Activated CD8-positive, alpha-beta memory T cell treated with anti-CD3 and anti-CD28 coated beads, Interleukin-2, amount 50 U/mL, for 24 hours (primary cell): ENCODE results near the gene ZC3H13.

Experiments used
- DNase-seq: peaks from one replicate; pipeline ENCODE4 v3.0.0-alpha.2; 2020; ENCODE audit errors: extremely low read depth

ZC3H13 gene

DNA sequence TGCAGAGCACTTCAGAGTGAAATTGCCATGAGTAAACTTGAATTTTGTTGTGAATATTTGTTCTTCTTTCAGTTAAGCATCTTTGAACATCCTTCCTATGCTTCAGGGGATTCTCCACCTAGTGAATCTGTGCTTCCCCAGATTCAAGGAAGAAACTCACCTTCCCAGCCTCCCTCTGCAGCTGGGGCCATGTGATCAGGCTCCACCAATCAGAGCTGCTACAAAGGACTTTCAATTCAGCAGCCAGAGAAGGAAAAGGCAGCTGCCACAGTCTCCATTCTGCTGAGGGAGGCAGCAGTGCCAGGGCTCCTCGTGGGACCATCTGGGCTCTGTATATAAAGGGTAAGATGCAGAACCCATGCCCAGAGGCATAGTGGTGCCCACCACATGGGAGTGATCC lies 111.3 kb downstream of the ZC3H13 start:
- DNase-seq, result no peak

DNA sequence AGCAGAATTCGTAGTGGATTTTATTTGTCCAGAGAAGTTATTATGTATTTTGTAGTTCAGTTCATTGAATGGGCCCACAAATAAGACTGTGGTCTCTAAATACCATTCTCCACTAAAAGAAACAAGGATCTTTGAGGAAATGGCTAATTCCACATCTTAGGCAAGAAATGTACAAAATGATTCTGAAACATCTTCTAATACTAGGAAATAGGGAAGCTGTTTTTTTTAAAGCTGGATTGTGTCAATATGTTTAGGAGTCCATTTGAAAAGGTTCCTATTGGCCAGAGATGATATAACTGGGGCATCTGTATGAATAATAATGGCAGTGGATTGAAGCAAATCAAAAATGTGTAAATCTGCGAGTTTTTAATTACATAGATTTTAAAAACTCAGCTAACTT lies 112.5 kb downstream of the ZC3H13 start:
- no peak for DNase-seq

DNA sequence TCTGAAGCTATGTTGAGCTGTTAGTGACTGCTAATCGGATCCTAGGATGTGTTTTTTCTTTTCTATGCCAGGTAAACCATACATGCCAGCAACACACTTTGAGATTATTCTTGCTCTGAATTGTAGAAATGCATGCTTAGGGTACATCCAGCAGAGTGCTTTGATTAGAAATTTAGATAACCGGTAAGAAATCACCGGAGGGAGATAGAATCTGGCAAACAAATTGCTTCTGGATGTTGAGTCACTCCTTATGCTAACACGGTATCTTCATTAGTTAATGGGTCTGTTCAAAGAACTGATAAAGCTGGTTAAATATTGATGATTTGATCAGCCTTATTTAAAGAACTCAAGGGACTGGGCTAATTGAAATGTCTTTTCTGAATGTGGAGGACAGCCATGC lies 115.9 kb downstream of the ZC3H13 start:
- DNase-seq, result no peak

DNA sequence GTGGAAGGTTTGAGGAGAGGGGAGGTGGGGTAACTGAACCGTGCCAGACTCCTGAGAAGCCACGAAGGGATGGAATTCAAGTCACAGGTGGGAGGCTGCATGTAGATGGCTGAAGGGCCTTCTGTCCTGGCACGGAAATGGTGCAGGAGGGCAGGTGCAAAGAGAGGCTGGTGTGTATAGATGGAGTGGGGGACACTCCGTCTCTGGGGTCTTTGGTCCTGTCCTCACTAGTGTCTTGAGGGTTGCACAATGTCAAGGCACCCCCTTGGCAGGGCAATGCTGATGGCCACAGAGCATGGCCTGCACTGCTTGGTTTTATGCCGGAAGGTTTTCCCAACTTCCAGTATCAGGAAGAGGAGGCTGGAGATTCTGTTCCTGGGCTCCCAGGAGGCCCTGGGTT lies 118.3 kb downstream of the ZC3H13 start:
- no peak for DNase-seq

DNA sequence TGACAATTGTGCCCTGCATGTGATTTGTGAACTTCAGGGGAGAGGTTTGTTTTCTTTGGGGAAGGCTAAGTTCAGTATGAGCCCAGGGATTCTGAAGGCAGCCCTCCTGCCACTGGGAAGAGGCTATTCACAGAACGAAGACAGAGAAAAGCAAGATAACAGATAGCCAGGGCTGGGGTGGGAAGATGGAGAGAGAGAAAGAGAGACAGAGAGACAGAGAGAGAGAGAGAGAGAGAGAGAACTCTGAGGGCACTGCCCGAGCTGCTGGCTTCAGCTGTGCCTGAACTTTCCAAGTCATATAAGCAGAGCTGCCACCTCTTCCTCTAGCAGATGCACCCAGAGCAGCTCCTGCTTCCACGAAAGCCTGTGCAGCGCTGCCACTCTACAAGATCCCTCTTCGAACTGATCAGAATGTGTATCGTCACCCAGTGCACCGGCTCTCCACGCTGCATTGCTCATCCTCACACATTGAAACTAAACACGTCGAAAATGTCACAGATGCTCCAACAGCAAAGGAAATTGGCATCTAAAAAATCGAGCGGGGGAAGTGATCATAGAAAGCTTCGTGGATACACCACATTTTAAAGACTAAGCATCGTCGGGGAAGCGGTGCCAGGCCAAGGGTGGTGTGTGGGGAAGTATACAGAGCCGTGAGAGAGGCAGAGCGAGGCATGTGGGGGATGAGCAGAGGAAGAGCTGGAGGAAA lies 119.2 kb downstream of the ZC3H13 start:
- no peak for DNase-seq

DNA sequence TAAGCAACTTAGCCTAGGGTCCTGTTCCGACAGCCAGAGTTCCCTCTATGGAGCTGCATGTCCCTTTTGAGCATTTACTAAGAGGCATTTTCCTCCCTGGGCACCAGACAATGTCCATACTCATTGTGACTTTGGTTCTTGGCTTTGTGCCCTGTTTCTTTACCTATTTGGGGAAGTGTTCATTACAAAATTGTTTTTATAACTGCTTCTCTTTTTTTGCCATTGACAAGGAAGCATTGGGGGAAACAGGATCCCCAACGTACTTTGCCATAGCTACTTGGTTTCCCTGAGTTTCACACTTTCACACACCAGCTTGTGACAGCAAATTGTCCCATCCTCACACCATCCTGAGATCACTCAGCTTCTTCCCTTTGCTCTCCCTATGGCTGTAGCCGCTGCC lies 119.9 kb downstream of the ZC3H13 start:
- DNase-seq, result no peak

DNA sequence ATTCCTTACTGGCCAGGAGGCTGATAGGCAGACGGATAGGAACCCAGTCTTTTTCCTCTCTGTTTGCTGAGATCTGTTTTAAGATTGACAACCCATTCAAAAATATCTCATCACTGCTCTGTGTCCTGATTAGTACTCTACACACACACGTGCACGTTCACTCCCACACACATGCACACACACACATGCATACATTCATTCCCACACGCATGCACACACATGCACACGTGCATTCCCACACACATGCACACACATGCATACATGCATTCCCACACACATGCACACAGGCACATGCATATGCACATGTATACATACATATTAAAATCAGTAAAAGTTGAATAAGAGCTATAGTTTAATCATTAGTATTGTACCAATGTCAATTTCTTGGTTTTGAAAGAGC lies 120.4 kb downstream of the ZC3H13 start:
- DNase-seq, result no peak

DNA sequence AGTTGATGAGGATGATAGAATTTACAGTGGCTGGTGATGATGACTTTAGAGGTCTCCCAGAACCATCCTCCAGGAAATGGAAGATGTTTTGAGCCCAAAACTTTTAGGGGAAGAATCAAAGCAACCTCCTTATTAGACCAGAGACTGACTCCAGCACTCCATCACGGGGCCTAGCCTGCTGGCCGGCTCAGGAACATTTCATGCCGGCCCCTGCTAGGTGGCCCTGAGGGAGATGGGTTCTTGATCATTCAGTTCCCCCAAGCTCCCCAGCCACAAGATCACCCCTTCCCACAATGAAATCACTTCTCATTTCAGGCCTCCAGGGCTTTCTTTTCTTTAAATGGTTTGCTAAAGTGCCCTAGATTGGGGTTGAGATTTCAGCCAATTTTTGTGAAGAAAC lies 121.3 kb downstream of the ZC3H13 start:
- DNase-seq, result no peak

DNA sequence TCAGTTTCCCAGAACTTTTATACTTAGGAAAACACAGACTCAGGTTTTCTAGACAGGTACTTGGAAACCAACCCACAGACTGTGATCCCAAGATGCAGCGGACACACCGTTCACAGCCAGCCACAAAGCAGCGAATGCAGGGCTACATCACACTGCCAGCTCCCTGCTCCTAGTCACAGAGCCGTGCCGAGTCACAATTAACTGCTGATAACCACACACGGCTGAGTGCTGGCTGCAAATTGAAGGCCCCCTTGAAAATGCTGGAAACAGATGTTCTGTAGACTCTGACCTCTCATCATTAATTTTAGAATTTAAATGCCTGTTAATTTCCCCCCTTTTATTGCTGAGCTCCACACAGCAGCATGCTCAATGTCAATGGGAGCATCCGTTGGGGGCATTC lies 122.4 kb downstream of the ZC3H13 start:
- DNase-seq, result no peak

DNA sequence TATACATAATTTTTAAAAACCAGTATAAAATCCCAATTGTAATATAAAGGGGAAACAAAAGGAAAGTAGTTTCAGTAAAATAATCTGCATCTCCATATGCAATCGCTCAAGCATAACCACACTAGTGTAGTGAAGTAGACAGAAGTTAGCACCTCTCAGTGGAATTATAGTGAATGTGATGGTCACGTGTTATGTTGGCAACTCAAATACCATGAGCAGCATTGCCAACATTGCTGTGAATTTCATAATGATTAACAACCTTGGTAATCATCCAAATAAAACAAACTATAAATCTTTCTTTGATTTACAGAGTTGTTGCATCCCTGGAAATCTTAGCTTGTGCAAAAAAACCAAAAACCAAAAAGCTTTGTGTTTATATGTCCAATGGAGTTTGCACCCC lies 123.7 kb downstream of the ZC3H13 start:
- no peak for DNase-seq

DNA sequence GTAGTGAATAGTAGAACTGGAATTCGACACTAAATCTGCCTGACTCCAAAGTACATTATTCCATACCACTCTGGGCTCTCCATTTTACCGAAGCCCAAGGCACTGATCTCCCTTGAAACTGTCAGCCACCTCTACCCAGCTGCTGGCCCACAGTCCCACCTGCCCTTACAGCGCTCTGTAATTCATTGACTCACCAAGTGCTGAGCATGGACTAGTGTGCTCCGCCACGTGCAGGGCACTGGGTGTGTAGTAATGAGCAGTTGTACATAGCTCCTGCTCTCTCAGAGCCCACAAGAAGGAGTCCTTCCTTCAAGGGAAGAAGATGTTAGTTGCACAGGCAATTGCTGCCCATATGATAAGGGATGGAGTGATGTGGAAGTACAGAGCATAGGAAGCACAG lies 124.4 kb downstream of the ZC3H13 start:
- DNase-seq, result no peak

DNA sequence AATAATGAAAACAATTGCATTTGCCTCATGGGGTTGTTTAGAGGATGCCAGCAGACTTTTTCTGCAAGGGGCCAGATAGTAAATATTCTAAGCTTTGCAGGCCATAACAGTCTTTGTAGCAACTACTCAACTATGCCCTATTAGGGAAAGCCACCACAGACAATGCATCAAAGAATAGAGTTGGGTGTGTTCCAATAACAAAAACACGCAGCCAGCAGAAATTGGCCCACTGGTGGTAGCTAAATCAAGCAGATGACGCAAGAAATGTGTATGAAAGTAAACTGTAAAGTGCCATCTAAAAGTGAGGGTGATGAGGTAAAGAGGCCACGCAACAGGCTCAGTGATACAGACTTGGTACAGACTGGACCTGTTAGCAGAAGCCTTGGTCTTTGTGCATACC lies 125.8 kb downstream of the ZC3H13 start:
- DNase-seq, result no peak

DNA sequence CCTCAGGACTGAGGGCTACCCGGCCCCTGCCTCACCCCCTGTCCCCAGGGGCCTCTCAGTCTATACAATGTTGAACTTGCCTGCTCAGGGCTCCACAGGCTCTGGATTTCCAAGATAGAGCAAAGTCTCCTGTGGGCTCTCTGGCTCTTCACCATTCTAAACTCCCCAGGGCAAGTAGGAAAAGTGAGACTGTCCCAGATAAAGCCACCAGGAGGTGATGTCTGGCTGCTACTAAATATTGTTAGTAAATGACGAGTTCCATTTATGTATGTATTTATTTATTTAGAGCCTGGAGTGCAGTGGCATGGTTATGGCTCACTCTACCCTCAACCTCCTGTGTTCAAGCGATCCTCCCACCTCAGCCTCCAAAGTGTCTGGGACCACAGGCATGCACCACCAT lies 127.4 kb downstream of the ZC3H13 start:
- no peak for DNase-seq

DNA sequence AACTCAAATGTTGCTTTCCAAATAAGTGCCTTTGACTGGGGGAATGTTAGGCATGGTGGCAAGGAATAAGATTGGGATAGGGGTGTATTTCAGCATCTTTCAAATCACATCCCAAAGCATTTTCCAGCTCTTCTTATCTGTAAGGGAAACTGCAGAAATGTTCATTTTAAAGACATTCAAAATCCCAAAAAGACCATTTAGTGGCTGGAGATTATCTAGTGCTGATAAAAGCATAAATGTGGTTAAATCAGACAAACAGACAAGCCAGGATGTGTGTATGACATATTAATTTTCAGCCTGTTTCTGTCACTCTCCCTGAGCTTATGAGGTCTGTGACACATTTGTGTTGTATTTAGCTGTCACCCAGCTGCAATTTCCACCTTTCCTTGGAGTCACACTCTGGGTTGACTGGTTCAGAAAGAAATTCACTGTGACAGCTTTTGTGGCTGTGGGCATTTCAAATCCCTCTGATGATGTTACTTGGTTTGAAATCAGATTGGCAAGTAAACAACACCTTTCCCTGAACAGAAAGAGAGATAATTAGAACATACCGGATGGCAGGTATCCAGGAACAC lies 131.3 kb downstream of the ZC3H13 start:
- no peak for DNase-seq

DNA sequence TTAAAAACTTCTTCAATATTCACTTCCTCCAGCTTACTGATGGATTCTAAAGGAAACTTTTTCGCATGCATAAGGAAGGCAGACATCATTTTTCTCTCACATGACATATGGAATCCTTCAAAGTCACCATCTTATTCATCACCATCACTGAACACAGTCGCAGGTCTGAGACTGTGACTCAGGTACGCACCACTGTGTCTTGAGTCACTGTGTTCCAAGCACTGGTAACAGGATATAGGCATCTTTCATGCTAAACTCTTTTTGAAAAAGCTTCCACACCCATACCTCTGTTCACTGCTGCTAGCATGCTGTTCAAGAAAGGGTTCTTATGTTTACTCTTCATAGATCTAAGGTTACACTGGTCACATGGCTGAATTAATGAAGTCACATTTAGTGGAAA lies 133.9 kb downstream of the ZC3H13 start:
- DNase-seq, result no peak

DNA sequence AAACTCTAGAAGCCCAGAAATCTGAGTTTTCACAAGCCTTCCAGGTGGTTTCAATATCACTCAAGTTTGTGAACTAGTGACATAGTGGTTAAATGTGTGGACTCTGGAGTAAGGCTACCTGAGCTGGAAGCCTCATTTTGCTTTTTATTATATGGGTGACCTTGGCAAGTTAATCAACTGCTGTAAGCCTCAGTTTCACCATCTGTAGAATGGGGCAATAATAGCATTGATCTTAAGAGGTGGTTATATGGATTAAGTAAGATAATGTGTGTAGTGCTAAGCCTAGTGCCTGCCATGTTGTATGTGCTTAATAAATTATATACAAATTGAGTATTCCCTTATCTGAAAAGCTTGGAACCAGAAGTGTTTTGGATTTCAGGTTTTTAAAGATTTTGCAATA lies 135.5 kb downstream of the ZC3H13 start:
- DNase-seq, result no peak

DNA sequence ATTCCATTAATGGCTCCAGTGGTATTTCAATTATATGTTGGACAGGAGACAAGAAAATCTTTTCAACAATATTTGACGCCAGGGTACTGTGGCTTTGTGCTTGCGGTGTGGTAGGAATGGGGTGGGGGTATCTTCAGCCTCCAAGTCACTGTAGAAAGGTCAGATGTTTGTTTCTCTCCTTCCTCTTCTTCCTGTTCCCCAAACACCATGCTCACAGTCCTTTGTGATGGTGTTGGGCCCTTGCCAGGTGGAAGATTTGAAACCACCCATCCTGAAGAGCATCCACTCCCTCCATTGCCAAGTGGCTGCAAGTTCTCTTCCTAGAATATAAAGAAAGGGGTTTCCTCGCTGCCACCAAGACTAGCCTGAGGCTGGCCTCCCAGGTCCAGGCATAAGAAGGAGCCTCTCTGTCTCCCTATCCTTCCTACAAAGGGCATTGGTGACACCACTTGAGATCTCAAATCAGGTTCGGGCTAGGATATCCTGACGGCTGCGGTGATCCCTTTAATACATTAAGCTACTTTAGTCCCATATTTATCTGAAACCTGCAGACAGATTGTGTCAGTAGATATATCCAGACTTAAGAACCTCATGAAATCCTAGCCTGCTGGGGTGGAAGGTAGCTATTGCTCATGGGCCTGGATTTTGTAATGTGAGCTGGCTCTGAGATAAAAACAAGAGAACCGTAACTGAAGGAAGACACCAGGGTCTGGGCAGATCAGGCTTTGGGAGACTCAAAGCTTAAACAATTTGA lies 136.7 kb downstream of the ZC3H13 start:
- DNase-seq, result no peak

DNA sequence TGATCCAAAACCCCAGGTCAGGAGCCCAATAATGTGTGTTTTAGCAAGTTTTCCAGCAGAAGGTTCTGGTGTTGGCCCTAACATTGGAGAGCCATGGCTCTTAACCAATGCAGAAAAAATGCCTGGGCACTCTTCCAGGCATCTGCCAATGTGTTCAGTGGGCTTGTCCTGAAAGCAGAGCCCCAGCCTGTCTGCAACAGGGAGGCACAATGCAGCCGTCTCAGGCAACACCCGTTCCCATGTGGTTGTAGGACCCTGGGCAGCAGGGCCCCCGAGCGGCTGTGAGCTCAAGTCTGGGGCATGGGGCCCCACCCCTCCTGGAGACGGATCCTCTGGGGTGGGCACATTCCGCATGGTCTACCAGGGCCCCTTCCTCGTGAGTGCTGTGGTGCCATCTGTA lies 142.9 kb downstream of the ZC3H13 start:
- DNase-seq, result no peak

DNA sequence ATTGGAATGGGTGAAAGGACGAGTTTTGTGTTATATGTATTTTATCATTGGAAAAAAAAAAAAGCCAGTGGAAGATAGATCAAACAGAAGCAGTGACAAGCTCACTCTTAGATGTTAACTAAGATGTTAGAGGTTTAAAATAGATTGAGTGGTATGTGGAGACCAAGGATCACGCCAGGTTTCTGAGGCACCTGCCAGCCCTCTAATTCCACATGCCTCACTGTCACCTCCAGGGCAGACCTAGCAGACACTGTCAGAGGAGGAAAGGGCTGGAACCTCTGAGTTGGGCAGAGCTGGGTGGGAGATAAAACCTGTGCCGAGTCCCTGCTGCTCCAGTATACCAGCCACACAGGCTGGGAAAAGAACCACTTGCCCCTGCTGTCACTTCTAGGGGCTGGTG lies 143.5 kb downstream of the ZC3H13 start:
- DNase-seq, result no peak

DNA sequence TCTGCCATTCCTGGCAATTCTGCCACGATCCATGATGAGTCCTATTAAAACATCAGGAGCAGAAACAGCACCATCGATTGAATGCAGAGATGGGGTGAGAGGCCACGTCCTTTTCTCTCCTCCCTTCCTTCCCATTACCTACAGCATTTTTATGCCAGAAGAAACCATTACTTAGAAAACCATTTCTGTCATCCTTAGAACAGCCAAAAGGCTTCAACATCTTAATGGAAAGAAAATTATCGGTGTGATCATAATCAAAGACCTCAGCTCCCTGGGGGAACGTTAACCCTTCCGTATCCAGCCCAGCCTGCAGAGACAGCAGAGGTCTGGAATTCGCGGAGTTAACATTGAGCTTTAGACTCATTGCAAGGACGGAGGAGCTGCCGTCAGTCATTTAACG lies 145.0 kb downstream of the ZC3H13 start:
- DNase-seq, result no peak
